ENCODE data around the gene GLI3.

DNA sequence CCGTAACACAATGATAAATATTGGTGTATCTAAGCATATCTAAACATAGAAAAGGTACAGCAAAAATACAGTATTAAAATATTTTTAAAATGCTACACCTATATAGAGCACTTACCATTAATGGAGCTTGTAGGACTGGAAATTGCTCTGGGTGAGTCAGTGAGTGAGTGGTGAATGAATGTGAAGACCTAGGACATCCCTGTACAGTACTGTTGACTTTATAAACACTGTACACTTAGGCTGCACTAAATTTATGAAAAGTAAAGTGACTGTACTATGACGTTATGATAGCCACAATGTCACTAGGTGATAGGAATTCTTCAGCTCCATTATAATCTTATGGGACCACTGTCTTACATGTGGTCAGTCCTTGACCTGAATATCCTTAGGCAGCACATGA, 147.0 kb downstream of the GLI3 start:
- TF ChIP-seq POLR2A (IDR thresholded peaks at IDR 0.05), result no peak
- TF ChIP-seq, protein P1, sequence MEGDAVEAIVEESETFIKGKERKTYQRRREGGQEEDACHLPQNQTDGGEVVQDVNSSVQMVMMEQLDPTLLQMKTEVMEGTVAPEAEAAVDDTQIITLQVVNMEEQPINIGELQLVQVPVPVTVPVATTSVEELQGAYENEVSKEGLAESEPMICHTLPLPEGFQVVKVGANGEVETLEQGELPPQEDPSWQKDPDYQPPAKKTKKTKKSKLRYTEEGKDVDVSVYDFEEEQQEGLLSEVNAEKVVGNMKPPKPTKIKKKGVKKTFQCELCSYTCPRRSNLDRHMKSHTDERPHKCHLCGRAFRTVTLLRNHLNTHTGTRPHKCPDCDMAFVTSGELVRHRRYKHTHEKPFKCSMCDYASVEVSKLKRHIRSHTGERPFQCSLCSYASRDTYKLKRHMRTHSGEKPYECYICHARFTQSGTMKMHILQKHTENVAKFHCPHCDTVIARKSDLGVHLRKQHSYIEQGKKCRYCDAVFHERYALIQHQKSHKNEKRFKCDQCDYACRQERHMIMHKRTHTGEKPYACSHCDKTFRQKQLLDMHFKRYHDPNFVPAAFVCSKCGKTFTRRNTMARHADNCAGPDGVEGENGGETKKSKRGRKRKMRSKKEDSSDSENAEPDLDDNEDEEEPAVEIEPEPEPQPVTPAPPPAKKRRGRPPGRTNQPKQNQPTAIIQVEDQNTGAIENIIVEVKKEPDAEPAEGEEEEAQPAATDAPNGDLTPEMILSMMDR (IDR thresholded peaks at IDR 0.05), result no peak
- TF ChIP-seq EP300 (IDR thresholded peaks at IDR 0.05), result no peak

Measured in stomach (tissue), 4 donors.